NCI-H1092 treated with DMSO at 0.1 percent for 48 hours (cell line): Measurements from ENCODE around the gene EPB42.
"Not testable (repeated sequence)": the region's sequence is repeated elsewhere in the genome, so short reads cannot be mapped to it uniquely, and the experiment has no call there.

Source experiments
- DNase-seq: peaks from one replicate; lab custom pipeline; 2025; lab: John Stamatoyannopoulos, UW

Gene EPB42

GRCh38 chr15:43241100-43241499 lies 20.3 kb upstream of the EPB42 start:
- no peak for DNase-seq

GRCh38 chr15:43239732-43240491 lies 19.1 kb upstream of the EPB42 start:
- DNase-seq: no peak

GRCh38 chr15:43238671-43239131 lies 17.9 kb upstream of the EPB42 start:
- DNase-seq: no peak

GRCh38 chr15:43237842-43238470 lies 17.1 kb upstream of the EPB42 start:
- DNase-seq: no peak

DNA sequence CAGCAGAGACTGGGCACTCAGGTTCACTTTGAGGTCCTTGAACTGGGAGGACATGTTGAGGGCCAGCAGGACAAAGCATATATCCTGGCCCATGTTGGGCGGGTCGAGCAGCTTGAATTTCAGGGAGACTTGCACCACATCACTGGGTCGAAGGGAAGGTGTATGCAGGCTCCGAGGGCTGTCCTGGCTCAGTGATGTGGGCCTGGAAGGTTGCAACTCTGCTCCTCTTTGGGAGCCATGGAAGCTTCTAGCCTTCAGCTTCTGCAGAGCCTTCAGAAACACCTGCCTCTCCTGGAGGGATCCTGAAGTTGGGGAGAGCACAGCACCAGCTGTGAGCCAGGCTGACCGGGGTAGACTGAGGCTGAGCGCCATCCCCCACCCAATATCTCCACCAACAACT lies 14.7 kb upstream of the EPB42 start:
- DNase-seq: no peak

GRCh38 chr15:43232289-43232874 lies 11.6 kb upstream of the EPB42 start:
- no peak for DNase-seq

GRCh38 chr15:43230640-43231115 lies 9.9 kb upstream of the EPB42 start:
- no peak for DNase-seq

GRCh38 chr15:43229977-43230376 lies 9.2 kb upstream of the EPB42 start:
- DNase-seq: no peak

DNA sequence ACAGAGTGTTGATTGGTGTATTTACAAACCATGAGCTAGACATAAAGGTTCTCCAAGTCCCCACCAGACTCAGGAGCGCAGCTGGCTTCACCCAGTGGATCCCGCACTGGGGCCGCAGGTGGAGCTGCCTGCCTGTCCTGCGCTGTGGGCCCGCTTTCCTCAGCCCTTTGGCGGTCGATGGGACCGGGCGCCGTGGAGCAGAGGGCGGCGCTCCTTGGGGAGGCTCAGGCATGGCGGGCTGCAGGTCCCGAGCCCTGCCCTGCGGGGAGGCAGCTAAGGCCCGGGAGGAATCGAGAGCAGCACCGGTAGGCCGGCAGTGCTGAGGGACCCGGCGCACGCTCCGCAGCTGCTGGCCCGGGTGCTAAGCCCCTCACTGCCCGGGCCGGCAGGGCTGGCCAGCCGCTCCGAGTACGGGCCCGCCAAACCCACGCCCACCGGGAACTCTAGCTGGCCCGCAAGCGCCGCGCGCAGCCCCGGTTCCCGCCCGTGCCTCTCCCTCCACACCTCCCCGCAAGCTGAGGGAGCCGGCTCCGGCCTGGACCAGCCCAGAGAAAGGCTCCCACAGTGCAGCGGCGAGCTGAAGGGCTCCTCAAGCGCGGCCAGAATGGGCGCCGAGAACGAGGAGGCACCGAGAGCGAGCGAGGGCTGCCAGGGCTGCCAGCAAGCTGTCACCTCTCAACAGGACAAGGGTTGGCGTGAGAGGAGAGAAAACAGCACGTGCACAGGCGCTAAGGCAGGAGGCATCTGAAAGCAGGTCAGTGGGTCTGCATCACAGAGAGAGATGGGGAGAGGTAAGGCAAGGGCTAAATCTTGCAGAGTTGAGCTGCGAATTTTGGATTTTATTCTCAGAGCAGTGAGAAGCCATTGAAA lies 5.9 kb upstream of the EPB42 start:
- no peak for DNase-seq

DNA sequence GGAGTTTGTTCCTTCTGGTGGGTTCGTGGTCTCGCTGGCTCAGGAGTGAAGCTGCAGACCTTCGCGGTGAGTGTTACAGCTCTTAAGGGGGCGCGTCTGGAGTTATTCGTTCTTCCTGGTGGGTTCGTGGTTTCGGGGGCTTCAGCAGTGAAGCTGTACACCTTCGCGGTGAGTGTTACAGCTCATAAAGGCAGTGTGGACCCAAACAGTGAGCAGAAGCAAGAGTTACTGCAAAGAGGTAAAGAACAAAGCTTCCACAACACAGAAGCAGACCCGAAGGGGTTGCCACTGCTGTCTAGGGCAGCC lies 5.1 kb upstream of the EPB42 start:
- not testable (repeated sequence) for DNase-seq

DNA sequence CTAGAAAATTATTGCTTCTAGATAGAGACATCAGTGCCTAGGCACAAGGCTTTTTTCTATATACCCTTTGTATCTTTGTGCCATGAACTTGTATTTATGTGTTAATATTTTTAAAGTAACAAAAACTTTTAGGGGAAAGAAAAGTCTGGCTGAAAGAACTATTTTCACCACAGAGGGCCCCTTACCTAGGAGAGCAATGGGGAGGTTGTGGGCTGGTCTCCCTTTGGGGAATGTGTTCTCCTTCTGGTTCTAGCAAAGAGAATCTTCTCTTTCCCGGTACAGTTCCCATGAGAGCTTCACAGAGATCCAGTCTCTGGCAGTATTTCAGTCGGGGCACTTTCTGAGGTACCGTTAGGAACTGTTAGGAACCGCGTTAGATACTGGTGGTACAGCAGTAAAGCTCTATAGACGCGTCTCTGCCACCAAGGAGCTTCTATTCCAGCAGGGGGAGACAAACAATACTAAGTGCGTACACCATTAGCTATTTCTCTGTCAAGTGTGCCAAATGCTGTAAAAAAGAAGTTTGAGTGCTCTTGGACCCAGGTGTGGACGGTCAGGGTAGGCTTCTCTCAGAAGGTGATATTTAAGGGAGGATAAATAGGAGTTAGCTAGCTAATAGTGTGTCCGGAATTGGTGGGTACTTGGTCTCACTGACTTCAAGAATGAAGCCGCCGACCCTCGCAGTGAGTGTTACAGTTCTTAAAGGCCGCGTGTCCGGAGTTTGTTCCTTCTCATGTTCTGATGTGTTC lies 4.6 kb upstream of the EPB42 start:
- peak; percentile 22 for DNase-seq

GRCh38 chr15:43221422-43221821 lies 604 bp upstream of the EPB42 start:
- no peak for DNase-seq

DNA sequence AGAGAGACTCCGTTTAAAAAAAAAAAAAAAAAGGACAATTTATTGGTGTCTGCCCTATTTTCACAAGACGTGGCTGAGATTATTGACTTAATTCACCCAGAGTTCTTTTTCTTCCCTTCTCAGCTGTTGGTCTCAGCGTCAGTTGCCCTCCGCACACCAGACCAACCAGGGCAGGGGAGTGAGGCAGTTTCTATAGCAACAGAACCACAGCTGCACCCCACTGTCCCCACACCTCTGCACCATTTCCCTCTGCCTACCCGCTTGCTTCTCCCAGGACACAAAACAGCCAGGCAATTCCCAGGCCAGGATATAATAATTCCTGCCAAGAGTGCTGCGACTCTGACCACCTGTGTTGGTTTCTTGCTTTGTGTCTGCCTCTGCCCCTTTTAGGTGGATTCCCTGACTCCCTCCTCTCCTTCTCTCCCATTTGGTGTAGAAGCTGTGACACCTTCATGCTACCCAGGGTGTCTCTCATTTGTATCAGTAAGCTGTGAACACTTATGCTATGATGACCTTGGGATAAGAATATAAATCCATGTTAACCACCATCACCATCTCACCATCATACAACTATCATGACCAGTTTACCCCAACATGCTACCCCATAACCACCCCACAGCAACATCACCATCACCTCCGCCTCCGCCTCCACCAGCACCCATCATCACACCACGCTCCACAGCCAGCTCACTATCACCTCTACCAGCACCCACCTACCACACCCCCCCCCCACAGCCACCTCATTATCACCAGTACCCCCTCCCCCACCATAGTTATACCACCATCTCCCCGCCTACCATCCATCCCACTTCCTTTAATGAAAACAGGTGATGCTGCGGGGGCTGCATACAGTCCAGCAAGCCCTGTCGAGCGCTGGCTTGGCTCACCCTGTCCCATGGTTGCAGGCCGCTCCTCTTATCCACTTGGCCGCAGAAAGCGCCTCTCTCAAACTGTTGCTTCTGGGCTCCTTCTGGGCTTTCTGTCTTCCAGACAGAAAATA lies 589 bp downstream of the EPB42 start:
- DNase-seq: no peak

DNA sequence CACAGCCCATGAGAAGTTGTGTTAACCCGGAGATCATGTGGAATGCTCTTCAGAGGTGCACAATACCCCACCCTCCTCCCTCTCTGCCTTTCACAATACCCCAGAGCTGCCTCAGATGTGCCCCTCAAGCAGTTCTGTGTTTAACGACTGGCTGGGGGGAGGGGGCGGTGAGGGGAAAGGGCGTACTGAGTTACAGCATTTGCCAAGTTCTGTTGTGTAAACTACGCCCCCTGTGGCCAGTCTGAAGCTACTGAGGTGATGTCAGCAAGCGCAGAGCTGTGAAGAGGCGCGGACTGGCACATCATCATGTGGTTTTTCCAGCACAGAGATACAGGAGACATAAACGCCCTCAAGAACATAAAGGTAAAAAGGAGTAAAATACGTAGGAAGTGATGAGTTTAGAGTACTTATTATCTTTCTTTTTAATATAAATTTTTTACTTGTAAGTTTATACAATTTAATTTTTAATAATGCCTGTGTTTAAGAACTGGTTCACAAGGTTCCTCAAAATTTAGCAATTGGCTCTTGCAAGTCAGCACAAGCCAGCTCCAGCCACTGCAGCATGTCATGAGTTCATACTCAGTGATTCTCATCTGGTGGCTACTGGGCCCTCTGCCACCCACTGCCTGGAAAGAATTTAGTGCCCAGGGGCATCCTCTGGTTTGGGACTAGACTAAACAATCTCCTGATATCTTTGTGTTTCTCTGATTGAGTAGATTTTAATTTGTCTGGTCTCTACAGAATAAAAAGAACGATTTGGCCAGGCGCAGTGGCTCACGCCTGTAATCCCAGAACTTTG lies 1.7 kb downstream of the EPB42 start:
- no peak for DNase-seq

- no peak for DNase-seq
These were observed 4.9 kb downstream of the EPB42 start for GRCh38 chr15:43215961-43216360.

- DNase-seq: no peak
These were observed 6.1 kb downstream of the EPB42 start for GRCh38 chr15:43214592-43215295.

GRCh38 chr15:43214169-43214568 lies 6.6 kb downstream of the EPB42 start:
- DNase-seq: no peak

DNA sequence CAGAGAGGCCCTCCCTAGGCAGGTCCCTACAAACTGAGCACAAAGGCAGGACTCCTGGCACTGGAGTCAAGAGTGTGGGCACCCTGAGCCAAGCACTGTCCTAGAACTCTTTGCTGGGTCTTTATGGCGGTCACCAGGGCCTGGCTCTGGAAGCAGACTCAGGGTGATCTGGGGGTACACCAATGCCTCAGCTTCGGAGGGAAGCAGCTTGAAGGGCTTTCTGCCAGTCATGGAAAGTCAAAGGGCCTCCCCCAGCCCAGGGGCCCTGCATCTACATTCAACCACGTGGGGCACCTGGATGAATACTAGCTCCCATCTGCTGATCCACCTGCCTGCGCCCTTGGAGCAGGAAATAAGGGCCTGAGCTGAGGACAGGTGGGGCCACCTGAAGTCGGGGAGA lies 7.4 kb downstream of the EPB42 start:
- DNase-seq: no peak

GRCh38 chr15:43212951-43213350 lies 7.9 kb downstream of the EPB42 start:
- DNase-seq: no peak
